HG02678 (cell line): Measurements from ENCODE around the gene CNOT2.
A peak's percentile ranks its signal among the peaks of the same experiment; 100 is the strongest.
"Not testable (repeated sequence)": the region's sequence is repeated elsewhere in the genome, so short reads cannot be mapped to it uniquely, and the experiment has no call there.

Experiments
- ATAC-seq: cut with Tn5 transposase; IDR thresholded peaks from one replicate; pipeline ENCODE4 v1.9.1; 2021; ENCODE audit warnings: mild to moderate bottlenecking, moderate library complexity; ENCODE audit not compliant: unreplicated experiment

CNOT2 gene

GRCh38 chr12:70364695-70365397 lies 121.6 kb downstream of the CNOT2 start:
- ATAC-seq: no peak

GRCh38 chr12:70365398-70365647 lies 122.1 kb downstream of the CNOT2 start:
- no peak for ATAC-seq

DNA sequence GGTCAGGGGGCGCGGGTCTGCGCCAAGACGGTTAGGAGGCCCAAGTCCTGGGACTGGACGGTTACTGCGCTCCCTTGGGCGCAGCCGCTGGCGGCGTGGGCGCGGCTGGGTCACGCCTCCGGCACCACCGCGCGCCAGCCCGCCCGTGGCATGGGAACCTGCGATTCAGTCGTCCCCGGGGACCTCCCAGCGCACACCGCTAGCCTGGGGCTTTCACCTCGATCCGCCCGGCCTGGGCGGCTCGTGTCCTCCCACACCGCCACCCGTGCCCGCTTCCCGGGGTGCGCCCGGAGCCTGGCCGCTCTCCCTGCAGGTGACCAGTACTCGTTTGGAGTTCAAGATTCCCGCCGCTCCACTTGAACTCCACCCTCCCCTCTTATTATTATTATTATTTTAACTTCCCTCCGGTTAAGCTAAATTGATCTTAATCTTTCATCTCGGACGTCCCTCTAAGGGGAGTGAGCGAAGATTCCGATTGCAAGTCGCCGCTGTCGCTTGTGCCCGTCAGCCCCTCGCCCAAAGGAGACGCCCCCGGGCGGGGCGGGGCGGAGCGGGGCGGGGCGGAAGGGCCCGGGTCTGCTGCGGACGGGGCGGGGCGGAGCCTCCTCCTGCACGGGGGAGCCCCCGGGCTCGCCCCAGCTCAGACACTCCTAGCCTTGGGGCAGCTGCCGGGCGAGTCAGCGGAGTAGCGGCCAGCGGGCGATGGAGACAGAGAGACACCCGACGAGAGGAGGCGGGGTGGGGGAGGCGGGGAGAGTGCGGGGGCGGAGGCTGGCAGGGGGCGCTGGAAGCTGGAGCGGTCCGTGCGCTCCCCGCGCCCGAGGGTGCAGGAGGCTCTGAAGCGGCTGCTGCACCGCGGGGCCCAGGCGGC lies 122.7 kb downstream of the CNOT2 start, which contains the start of gene KCNMB4:
KCNMB4 (plus strand) TSS at position 643 of the 871 bp plus-strand sequence. CDS start 445 bp downstream, outside the sequence.
- peak; percentile 86 for ATAC-seq

DNA sequence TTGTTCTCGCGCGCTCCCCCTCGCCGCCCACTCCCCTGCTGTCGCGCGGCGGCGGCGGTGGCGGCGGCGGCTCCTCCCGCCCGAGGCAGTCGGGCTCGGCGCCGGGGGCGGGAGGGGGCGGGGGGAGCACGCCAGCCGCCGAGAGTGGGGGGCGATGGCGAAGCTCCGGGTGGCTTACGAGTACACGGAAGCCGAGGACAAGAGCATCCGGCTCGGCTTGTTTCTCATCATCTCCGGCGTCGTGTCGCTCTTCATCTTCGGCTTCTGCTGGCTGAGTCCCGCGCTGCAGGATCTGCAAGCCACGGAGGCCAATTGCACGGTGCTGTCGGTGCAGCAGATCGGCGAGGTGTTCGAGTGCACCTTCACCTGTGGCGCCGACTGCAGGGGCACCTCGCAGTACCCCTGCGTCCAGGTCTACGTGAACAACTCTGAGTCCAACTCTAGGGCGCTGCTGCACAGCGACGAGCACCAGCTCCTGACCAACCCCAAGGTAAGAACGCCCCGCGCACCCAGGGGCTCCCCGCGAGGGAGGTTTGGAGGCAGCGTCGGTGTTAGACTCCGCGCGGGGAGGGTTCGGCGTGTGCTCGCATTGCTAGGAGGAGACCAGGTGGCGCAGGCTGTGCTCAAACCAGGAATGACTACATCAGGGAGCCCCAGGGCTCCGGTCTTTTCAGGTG lies 123.5 kb downstream of the CNOT2 start:
- ATAC-seq: peak; percentile 37

- no peak for ATAC-seq
These were observed 124.3 kb downstream of the CNOT2 start for GRCh38 chr12:70367258-70368141.

DNA sequence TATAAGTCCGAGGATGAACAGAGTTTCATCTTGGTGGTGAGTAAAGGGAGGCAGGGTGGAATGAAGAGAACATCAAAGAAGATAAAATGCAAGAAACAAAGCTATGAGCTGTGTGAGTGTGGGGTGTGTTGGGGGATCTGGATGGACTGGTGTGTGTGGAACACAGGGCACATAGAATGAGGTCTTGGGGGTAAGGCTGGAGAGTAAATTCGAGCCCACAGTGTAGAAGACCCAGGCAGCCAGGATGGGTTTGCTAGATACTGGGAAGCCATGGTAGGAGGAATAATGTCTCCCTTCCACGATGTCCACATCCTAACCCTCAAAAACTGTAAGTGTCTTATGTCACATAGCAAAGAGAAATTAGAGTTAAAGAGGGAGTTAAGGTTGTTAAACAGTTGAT lies 129.6 kb downstream of the CNOT2 start:
- no peak for ATAC-seq

DNA sequence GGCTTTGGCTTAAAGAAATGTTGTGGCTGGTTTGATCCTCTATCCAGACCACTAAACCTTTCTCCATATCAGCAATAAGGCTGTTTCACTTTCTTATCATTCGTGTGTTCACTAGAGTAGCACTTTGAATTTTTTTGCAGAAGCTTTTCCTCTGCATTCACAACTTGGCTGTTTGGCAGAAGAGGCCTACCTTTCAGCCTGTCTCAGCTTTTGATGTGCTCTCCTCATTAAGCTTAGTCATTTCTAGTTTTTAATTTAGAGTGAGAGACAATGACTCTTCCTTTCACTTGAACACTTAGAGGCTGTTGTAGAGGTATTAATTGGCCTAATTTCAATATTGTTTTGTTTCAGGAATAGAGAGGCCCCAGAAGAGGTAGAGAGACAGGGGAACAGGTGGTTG lies 136.6 kb downstream of the CNOT2 start:
- no peak for ATAC-seq

DNA sequence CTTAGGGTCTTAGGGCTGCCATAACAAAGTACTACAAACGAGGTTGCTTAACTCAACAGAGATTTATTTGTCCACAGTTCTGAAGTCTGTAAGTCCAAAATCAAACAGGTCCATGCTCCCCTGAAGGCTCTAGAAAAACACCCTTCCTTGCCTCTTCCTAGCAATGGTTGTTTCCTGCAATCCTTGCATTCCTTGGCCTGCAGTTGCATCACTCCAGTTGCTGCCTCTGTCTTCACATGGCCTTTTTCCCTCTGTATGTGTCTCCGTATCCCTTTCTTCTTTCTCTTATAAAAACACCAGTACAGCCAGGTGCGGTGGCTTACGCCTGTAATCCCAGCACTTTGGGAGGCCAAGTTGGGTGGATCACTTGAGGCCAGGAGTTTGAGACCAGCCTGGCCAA lies 140.3 kb downstream of the CNOT2 start:
- no peak for ATAC-seq

DNA sequence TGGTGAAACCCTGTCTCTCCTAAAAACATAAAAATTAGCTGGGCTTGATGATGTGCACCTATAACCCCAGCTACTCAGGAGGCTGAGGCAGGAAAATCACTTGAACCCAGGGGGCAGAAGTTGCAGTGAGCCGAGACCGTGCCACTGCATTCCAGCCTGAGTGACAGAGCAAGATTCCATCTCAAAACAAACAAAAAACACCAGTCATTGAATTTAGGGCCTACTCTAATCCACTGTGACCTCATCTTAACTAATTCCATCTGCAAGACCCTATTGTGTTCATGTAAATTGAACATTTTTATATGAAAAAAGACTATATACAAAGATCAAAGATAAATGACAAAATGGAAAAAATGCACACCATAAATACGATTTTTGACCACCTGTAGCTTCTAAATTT lies 140.7 kb downstream of the CNOT2 start:
- ATAC-seq: no peak

- ATAC-seq: no peak
These were observed 143.5 kb downstream of the CNOT2 start for GRCh38 chr12:70386771-70387170.

- no peak for ATAC-seq
These were observed 146.4 kb downstream of the CNOT2 start for GRCh38 chr12:70389678-70390077.

DNA sequence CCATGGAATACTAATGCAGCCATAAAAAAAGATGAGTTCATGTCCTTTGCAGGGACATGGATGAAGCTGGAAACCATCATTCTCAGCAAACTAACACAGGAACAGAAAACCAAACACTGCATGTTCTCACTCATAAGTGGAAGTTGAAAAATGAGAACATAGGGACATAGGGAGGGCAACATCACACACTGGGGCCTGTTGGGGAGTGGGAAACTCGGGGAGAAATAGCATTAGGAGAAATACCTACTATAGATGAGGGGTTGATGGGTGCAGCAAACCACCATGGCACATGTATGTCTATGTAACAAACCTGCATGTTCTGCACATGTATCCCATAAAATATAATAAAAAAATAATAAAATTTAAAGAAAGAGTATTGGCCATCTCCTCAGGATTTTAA lies 149.4 kb downstream of the CNOT2 start:
- not testable (repeated sequence) for ATAC-seq

DNA sequence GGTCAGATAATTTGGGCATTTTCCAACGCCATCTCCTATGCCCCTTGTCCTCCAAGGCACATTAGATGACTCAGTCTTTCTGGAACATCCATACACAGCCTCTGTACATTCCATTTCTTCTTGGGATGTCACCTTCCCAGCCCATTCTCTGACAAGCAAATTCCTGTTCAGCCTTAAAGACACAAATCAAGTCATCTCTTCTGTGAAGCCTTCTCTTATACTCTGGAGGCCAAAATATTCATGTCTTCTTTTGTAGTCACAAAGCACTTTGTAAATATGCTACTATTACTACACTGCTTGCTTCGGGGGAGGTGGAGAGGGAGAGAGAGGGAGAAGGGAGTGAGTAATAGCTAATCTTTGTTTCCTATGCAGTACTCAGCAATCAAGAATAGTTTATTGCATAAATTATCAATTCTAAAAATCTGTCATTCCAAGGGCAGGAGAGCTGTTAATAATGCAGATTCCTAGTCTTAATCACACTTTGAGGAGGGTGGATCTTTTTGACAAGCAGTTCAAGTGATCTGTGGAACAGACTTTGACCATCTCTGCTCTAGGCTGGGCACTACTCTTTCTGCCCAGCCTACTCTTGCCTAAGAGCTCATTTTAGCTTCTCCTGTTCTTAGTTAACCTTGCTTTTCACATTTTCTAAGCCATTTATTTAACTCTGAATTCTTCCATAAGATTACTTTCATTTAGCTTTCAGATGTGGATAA lies 150.7 kb downstream of the CNOT2 start:
- ATAC-seq: no peak

GRCh38 chr12:70398002-70398401 lies 154.8 kb downstream of the CNOT2 start:
- ATAC-seq: no peak

- ATAC-seq: no peak
These were observed 155.6 kb downstream of the CNOT2 start for GRCh38 chr12:70398862-70399261.

- no peak for ATAC-seq
These were observed 156.1 kb downstream of the CNOT2 start for GRCh38 chr12:70399311-70399710.

- no peak for ATAC-seq
These were observed 156.9 kb downstream of the CNOT2 start for GRCh38 chr12:70400124-70400523.

DNA sequence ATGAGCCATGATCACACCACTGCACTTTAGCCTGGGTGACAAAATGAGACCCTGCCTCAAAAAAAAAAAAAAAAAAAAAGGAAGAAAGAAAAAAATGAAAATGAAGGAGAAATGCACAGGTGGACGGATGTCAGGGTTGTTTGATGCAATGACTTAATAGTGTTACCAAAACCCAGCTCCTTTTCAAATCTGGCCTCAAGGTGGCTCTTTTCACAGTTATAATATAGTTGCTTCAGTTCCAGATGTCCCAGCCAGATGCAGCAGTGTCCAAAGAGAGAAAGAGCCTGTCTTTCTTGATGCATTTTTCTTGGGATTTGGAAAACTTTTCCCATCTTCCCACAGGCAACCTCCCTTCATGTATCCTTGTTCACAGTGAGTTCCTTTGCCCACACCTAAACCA lies 159.4 kb downstream of the CNOT2 start:
- no peak for ATAC-seq

GRCh38 chr12:70403826-70404225 lies 160.6 kb downstream of the CNOT2 start:
- ATAC-seq: no peak
